ENCODE results near the gene NAV2. TPM values are rescaled to one million over a fixed set of nuclear protein-coding genes. Genes with fewer than 3 reads are reported as not detected.
A peak's percentile ranks its signal among the peaks of the same experiment; 100 is the strongest.

Gene NAV2
- total RNA-seq, 1 experiment from 2014 or later, result 63.5 TPM

GRCh38 chr11:20026629-20027555, 314.3 kb downstream of the NAV2 start:
- H3K4me1 ChIP-seq, result peaks cover 88% of the 10 kb centered on the region
- H3K4me3 Mint-ChIP-seq (ENCODE audit: unreplicated experiment), result peak overlapping the region; percentile 76
- no peaks in the 10 kb centered on the region for H3K27me3 Mint-ChIP-seq (ENCODE audit: insufficient read depth, unreplicated experiment)
- H3K4me3 ChIP-seq (ENCODE audit: low read depth, low read length), result peak overlapping the region; percentile 27
- ChIA-PET POLR2A (no interaction called here), CTCF (interaction anchor here (0.6 to 1.0 kb wide), 3 partner anchors 41 to 75 kb away, joined by 3 to 4 read pairs (median 4); no protein-coding TSS in a partner anchor)
- H3K36me3 ChIP-seq (ENCODE audit: control insufficient read depth, insufficient read depth, low read length), result no peaks in the 10 kb centered on the region
- intact Hi-C loops (cut with micrococcal nuclease; ENCODE audit: unreplicated experiment), result loop anchor here (1.0 kb wide), 4 partner anchors 25 to 75 kb away; no protein-coding TSS in a partner anchor
- no peaks in the 10 kb centered on the region for H3K9me3 Mint-ChIP-seq (ENCODE audit: unreplicated experiment)
- peaks cover 50% of the 10 kb centered on the region for H3K4me1 Mint-ChIP-seq (ENCODE audit: low read depth, unreplicated experiment)
- no peak for TF ChIP-seq CTCF (IDR thresholded peaks at IDR 0.05; ENCODE audit: insufficient read depth in 1 of 2, low read depth in 1 of 2, low read length in 1 of 2, severe bottlenecking in 1 of 2, unreplicated experiment in 1 of 2)
- peaks cover 11% of the 10 kb centered on the region for H3K36me3 Mint-ChIP-seq (ENCODE audit: insufficient read depth, unreplicated experiment)
- DNase-seq, result peak; percentile 93
- no peaks in the 10 kb centered on the region for H3K27me3 ChIP-seq (replicated peaks; ENCODE audit: control insufficient read depth, insufficient read depth, low read length)
- BruUV-seq (replicated peaks), result no TSS peak
- H3K27ac Mint-ChIP-seq (ENCODE audit: unreplicated experiment), result peak overlapping the region; percentile 77
- no peaks in the 10 kb centered on the region for H3K9me3 ChIP-seq

GRCh38 chr11:20027556-20028013, 314.9 kb downstream of the NAV2 start:
- no peaks in the 10 kb centered on the region for H3K9me3 ChIP-seq
- Mint-ChIP-seq H3K4me3 (ENCODE audit: unreplicated experiment) (peak overlapping the region; percentile 76), H3K36me3 (ENCODE audit: insufficient read depth, unreplicated experiment) (peaks cover 11% of the 10 kb centered on the region), H3K27me3 (ENCODE audit: insufficient read depth, unreplicated experiment) (no peaks in the 10 kb centered on the region), H3K27ac (ENCODE audit: unreplicated experiment) (peak overlapping the region; percentile 77), H3K9me3 (ENCODE audit: unreplicated experiment) (no peaks in the 10 kb centered on the region), H3K4me1 (ENCODE audit: low read depth, unreplicated experiment) (peaks cover 57% of the 10 kb centered on the region)
- peak overlapping the region; percentile 27 for H3K4me3 ChIP-seq (ENCODE audit: low read depth, low read length)
- no peak for TF ChIP-seq CTCF (IDR thresholded peaks at IDR 0.05; ENCODE audit: insufficient read depth in 1 of 2, low read depth in 1 of 2, low read length in 1 of 2, severe bottlenecking in 1 of 2, unreplicated experiment in 1 of 2)
- H3K4me1 ChIP-seq, result peaks cover 88% of the 10 kb centered on the region
- H3K27me3 ChIP-seq (replicated peaks; ENCODE audit: control insufficient read depth, insufficient read depth, low read length), result no peaks in the 10 kb centered on the region
- peak in 1 of 2 experiments; percentile 25 for DNase-seq
- no peaks in the 10 kb centered on the region for H3K36me3 ChIP-seq (ENCODE audit: control insufficient read depth, insufficient read depth, low read length)
- intact Hi-C loops (cut with micrococcal nuclease; ENCODE audit: unreplicated experiment), result loop anchor here (1.0 kb wide), 4 partner anchors 25 to 75 kb away; no protein-coding TSS in a partner anchor
- CTCF ChIA-PET, result interaction anchor here (0.9 to 1.0 kb wide), 2 partner anchors 74 to 75 kb away, joined by 3 to 4 read pairs; no protein-coding TSS in a partner anchor
- POLR2A ChIA-PET, result no interaction called here
- no TSS peak for BruUV-seq (replicated peaks)

GRCh38 chr11:20029193-20029592, 316.6 kb downstream of the NAV2 start:
- Mint-ChIP-seq H3K4me3 (ENCODE audit: unreplicated experiment) (peak overlapping the region; percentile 76), H3K27me3 (ENCODE audit: insufficient read depth, unreplicated experiment) (no peaks in the 10 kb centered on the region), H3K36me3 (ENCODE audit: insufficient read depth, unreplicated experiment) (peaks cover 11% of the 10 kb centered on the region), H3K27ac (ENCODE audit: unreplicated experiment) (peak overlapping the region; percentile 77), H3K4me1 (ENCODE audit: low read depth, unreplicated experiment) (peaks cover 61% of the 10 kb centered on the region), H3K9me3 (ENCODE audit: unreplicated experiment) (no peaks in the 10 kb centered on the region)
- TF ChIP-seq CTCF (IDR thresholded peaks at IDR 0.05; ENCODE audit: insufficient read depth in 1 of 2, low read depth in 1 of 2, low read length in 1 of 2, severe bottlenecking in 1 of 2, unreplicated experiment in 1 of 2), result no peak
- CTCF ChIA-PET, result interaction anchor here (1.4 kb wide), 1 partner anchor 9 kb away, joined by 4 read pairs; no protein-coding TSS in a partner anchor
- no peaks in the 10 kb centered on the region for H3K9me3 ChIP-seq
- no TSS peak for BruUV-seq (replicated peaks)
- H3K4me1 ChIP-seq, result peaks cover 90% of the 10 kb centered on the region
- no peak overlapping the region for H3K4me3 ChIP-seq (ENCODE audit: low read depth, low read length)
- intact Hi-C loops (cut with micrococcal nuclease; ENCODE audit: unreplicated experiment), result no loop called here
- POLR2A ChIA-PET, result no interaction called here
- DNase-seq, result no peak
- no peaks in the 10 kb centered on the region for H3K36me3 ChIP-seq (ENCODE audit: control insufficient read depth, insufficient read depth, low read length)
- H3K27me3 ChIP-seq (replicated peaks; ENCODE audit: control insufficient read depth, insufficient read depth, low read length), result no peaks in the 10 kb centered on the region
